ENCODE results near the gene ZNF385A.

ZNF385A gene

GRCh38 chr12:54384591-54385041, at the start of gene ZNF385A:
Gene ZNF385A, minus strand, starts transcription at chr12:54384733. Its CDS starts 219 bp downstream, at chr12:54384514.
- no peak for DNase-seq

- DNase-seq: no peak
Observed at GRCh38 chr12:54432815-54433164, 48.3 kb upstream of the ZNF385A start.

- no peak for DNase-seq
Observed at GRCh38 chr12:54431911-54432814, 47.6 kb upstream of the ZNF385A start.

- no peak for DNase-seq
Observed at GRCh38 chr12:54430471-54431069, 46.0 kb upstream of the ZNF385A start.

- no peak for DNase-seq
Observed at GRCh38 chr12:54429014-54429471, 44.5 kb upstream of the ZNF385A start.

- no peak for DNase-seq
Observed at GRCh38 chr12:54428050-54429013, 43.8 kb upstream of the ZNF385A start.

GRCh38 chr12:54427106-54427505, 42.6 kb upstream of the ZNF385A start:
- DNase-seq: no peak

- no peak for DNase-seq
Observed at GRCh38 chr12:54426690-54427089, 42.2 kb upstream of the ZNF385A start.

- no peak for DNase-seq
Observed at GRCh38 chr12:54425702-54426101, 41.2 kb upstream of the ZNF385A start.

- DNase-seq: no peak
Observed at GRCh38 chr12:54424224-54424623, 39.7 kb upstream of the ZNF385A start.

GRCh38 chr12:54423816-54424150, 39.2 kb upstream of the ZNF385A start:
- DNase-seq: no peak

- no peak for DNase-seq
Observed at GRCh38 chr12:54421879-54422250, 37.3 kb upstream of the ZNF385A start.

- no peak for DNase-seq
Observed at GRCh38 chr12:54421175-54421878, 36.8 kb upstream of the ZNF385A start.

GRCh38 chr12:54420766-54421144, 36.2 kb upstream of the ZNF385A start:
- no peak for DNase-seq

GRCh38 chr12:54419088-54419887, 34.8 kb upstream of the ZNF385A start, which contains the start of gene ITGA5:
Gene ITGA5, minus strand, starts transcription at chr12:54419266. Its CDS starts 68 bp downstream, at chr12:54419198.
- DNase-seq: peak; percentile 43

- DNase-seq: no peak
Observed at GRCh38 chr12:54418441-54419087, 34.0 kb upstream of the ZNF385A start.

GRCh38 chr12:54417712-54418440, 33.3 kb upstream of the ZNF385A start:
- peak; percentile 22 for DNase-seq

GRCh38 chr12:54416687-54417603, 32.4 kb upstream of the ZNF385A start:
- DNase-seq: no peak

Measured in stimulated activated CD4-positive, alpha-beta T cell treated with anti-CD3 and anti-CD28 coated beads, Interleukin-12 subunit alpha, Interleukin-12 subunit beta, amount 100 ng/mL, for 4 hours (primary cell).